Measurements from ENCODE around the gene WDR54. TPM values are rescaled to one million over a fixed set of nuclear protein-coding genes. Genes with fewer than 3 reads are reported as not detected.
A peak's percentile ranks its signal among the peaks of the same experiment; 100 is the strongest.
"Not testable (repeated sequence)": the region's sequence is repeated elsewhere in the genome, so short reads cannot be mapped to it uniquely, and the experiment has no call there.

The WDR54 gene
- total and polyA plus RNA-seq, 5 donors, result 3.4 to 4.5 (median 3.4) TPM

DNA sequence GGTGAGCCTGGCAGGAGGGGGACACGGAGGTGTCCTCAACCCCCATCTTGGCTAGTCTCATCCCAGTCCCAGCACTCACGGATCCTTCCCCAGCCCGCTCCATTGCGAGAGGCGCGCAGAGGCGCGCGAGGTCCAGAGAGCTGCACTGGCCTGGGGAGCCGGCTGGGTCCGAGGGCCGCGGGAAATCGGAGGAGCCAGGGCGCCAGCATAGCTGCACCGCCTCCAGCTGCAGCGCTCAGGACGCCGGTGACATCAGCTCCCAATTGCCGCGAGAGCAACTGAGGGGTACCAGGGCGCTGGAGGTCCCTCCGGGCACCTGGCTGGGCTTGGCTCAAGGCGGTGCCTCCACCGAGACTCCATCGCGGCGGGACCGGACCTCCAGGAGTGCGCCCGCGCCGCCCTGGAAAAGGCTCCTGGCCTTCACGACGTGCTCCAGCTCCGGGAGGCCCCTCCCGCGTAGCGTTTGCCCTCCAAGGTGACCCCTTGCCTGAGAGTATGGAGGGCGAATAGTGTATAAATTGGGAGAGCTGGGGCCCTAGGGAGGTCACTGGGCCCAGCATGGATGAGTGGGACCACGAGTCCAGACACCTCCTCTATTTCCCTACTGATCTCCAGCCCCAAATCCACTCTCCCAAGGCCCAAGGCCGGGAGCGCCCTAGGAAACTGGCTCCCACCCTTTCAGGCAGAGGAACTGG, 14.7 kb downstream of the WDR54 start:
- no peak overlapping the region for H3K27ac ChIP-seq (ENCODE audit: low read length)
- WGBS, result 70% methylated on average over 43 of the region's 43 CpGs
- no peaks in the 10 kb centered on the region for H3K9me3 ChIP-seq (ENCODE audit: control insufficient read depth, low read length)

GRCh38 chr2:74436848-74437695, 15.5 kb downstream of the WDR54 start:
- H3K4me3 ChIP-seq (ENCODE audit: low read length), result no peak overlapping the region

More for the DNA sequence above, 14.7 kb downstream of the WDR54 start:
- intact Hi-C loops (cut with DNase I), result no loop called here
- ATAC-seq (no peak), DNase-seq (peak in 1 of 3 donors; percentile 53)
- Histone ChIP-seq H3K4me1 (ENCODE audit: control insufficient read depth, insufficient read depth, low read length) (peaks cover 2% of the 10 kb centered on the region), H3K27me3 (ENCODE audit: control insufficient read depth, insufficient read depth) (no peaks in the 10 kb centered on the region), H3K4me3 (ENCODE audit: low read length) (no peak overlapping the region)

DNA sequence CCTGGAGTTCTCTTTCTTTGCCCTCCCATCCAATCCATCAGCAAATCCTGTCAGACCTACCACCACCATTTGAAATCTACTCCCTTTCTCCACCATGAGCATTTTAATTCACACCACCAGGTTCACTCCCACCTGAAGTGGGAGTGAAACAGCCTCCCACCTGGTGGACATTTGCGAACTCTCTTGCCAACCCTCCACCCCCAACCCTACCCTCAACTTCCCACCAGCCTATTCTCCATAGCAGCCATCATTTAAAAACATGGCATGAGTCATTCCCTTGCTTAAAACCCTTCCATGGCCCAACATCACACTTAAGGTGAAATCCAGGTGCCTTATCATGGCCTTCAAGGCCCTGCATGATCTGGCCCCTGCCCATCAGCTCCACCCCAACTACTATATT, 16.7 kb downstream of the WDR54 start:
- DNase-seq, result no peak
- WGBS, result 95% methylated on average over 1 of the region's 1 CpG
- Histone ChIP-seq H3K9me3 (ENCODE audit: control insufficient read depth, low read length) (no peaks in the 10 kb centered on the region), H3K4me3 (ENCODE audit: low read length) (no peak overlapping the region), H3K27me3 (ENCODE audit: control insufficient read depth, insufficient read depth) (no peaks in the 10 kb centered on the region), H3K27ac (ENCODE audit: low read length) (no peak overlapping the region), H3K4me1 (ENCODE audit: control insufficient read depth, insufficient read depth, low read length) (peaks cover 2% of the 10 kb centered on the region)
- intact Hi-C loops (cut with DNase I), result no loop called here
- no peak for ATAC-seq

More at GRCh38 chr2:74436848-74437695, 15.5 kb downstream of the WDR54 start:
- intact Hi-C loops (cut with DNase I), result no loop called here
- DNase-seq, result peak in 1 of 3 donors; percentile 41
- Histone ChIP-seq H3K27ac (ENCODE audit: low read length) (no peak overlapping the region), H3K4me1 (ENCODE audit: control insufficient read depth, insufficient read depth, low read length) (peaks cover 2% of the 10 kb centered on the region), H3K27me3 (ENCODE audit: control insufficient read depth, insufficient read depth) (no peaks in the 10 kb centered on the region), H3K9me3 (ENCODE audit: control insufficient read depth, low read length) (no peaks in the 10 kb centered on the region)
- 65% methylated on average over 6 of the region's 6 CpGs for WGBS
- ATAC-seq, result no peak

DNA sequence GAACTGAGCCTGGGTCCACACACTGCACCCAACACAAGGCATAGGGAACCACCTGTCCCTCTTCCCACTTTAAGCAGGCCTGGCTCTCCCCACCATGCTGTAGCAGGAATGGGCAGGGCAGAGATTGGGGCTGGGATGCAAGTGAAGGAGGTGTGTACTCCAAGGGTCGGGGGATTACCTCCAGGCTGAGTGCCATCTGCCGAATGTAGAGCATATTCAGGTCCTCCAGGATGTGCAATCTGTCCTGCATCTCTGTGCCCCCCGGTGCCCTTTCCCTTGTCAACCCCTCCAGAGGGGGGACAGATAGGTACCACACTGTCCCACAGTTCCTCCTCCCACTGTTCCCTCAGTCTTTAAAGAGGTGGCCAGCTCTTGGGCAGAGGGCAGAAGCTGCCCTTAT, 17.8 kb downstream of the WDR54 start:
- ATAC-seq (no peak), DNase-seq (peak in 1 of 3 donors; percentile 51)
- WGBS, result 18% methylated on average over 3 of the region's 3 CpGs
- Histone ChIP-seq H3K27me3 (ENCODE audit: control insufficient read depth, insufficient read depth) (no peaks in the 10 kb centered on the region), H3K4me3 (ENCODE audit: low read length) (peak overlapping the region; percentile 16), H3K27ac (ENCODE audit: low read length) (peak overlapping the region; percentile 18), H3K9me3 (ENCODE audit: control insufficient read depth, low read length) (no peaks in the 10 kb centered on the region), H3K4me1 (ENCODE audit: control insufficient read depth, insufficient read depth, low read length) (peaks cover 2% of the 10 kb centered on the region)
- intact Hi-C loops (cut with DNase I), result no loop called here

DNA sequence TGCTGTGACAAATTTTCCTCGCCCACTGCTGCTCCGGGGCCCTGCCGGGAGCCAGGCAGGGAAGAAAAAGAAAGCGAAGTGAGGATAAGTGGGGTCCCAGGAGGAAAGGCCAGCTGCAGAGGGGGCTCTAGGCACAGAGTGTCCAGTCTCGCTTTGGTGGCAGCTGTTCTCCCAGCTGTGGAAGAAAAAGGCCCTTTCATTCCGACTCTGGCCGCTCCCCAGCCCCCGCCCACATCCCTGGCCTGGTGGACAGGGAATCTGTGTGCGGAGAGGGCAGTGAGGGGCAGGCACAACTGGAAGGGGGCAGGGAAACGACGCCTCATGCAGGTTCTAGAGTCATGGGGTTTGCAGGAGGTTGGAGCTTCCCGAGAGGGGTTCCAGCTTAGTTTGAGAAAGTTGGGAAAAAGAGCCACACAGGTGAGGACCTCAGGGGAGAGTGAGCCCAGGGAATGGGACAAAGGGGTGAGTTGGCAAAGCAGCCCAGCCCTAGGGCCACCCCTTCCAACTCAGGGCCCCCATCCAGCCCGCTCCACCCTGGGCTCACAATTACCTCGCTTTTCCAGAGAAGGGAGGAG, 18.4 kb downstream of the WDR54 start:
- ATAC-seq, result peak; percentile 71 to 75
- Histone ChIP-seq H3K4me3 (ENCODE audit: low read length) (peak overlapping the region; percentile 16), H3K9me3 (ENCODE audit: control insufficient read depth, low read length) (no peaks in the 10 kb centered on the region), H3K4me1 (ENCODE audit: control insufficient read depth, insufficient read depth, low read length) (peaks cover 2% of the 10 kb centered on the region), H3K27me3 (ENCODE audit: control insufficient read depth, insufficient read depth) (no peaks in the 10 kb centered on the region), H3K27ac (ENCODE audit: low read length) (peak overlapping the region; percentile 89)
- 6% methylated on average over 14 of the region's 14 CpGs for WGBS
- intact Hi-C loops (cut with DNase I), result no loop called here
- peak; percentile 91 to 95 (median 95) for DNase-seq

- 7% methylated on average over 45 of the region's 45 CpGs for WGBS
- intact Hi-C loops (cut with DNase I), result no loop called here
- peaks cover 2% of the 10 kb centered on the region for H3K4me1 ChIP-seq (ENCODE audit: control insufficient read depth, insufficient read depth, low read length)
Measured at GRCh38 chr2:74440378-74441169, 19.0 kb downstream of the WDR54 start.

GRCh38 chr2:74441170-74441689, 19.7 kb downstream of the WDR54 start:
- peaks cover 2% of the 10 kb centered on the region for H3K4me1 ChIP-seq (ENCODE audit: control insufficient read depth, insufficient read depth, low read length)
- no peaks in the 10 kb centered on the region for H3K9me3 ChIP-seq (ENCODE audit: control insufficient read depth, low read length)
- DNase-seq, result peak in 1 of 3 donors; percentile 73
- WGBS, result 21% methylated on average over 33 of the region's 33 CpGs
- ATAC-seq, result peak; percentile 2 to 3
- no peaks in the 10 kb centered on the region for H3K27me3 ChIP-seq (ENCODE audit: control insufficient read depth, insufficient read depth)
- H3K27ac ChIP-seq (ENCODE audit: low read length), result peak overlapping the region; percentile 89
- intact Hi-C loops (cut with DNase I), result no loop called here
- H3K4me3 ChIP-seq (ENCODE audit: low read length), result peak overlapping the region; percentile 16

More at GRCh38 chr2:74440378-74441169, 19.0 kb downstream of the WDR54 start:
- peak overlapping the region; percentile 89 for H3K27ac ChIP-seq (ENCODE audit: low read length)
- no peaks in the 10 kb centered on the region for H3K9me3 ChIP-seq (ENCODE audit: control insufficient read depth, low read length)
- DNase-seq, result peak; percentile 94 to 97 (median 97)
- ATAC-seq, result peak; percentile 95
- H3K27me3 ChIP-seq (ENCODE audit: control insufficient read depth, insufficient read depth), result no peaks in the 10 kb centered on the region
- peak overlapping the region; percentile 16 for H3K4me3 ChIP-seq (ENCODE audit: low read length)

GRCh38 chr2:74441690-74442482, 20.4 kb downstream of the WDR54 start, which contains the start of gene RTKN:
Gene RTKN (minus strand): TSS chr2:74441937. CDS start chr2:74441816, 121 bp downstream.
- no peaks in the 10 kb centered on the region for H3K27me3 ChIP-seq (ENCODE audit: control insufficient read depth, insufficient read depth)
- intact Hi-C loops (cut with DNase I), result no loop called here
- peaks cover 2% of the 10 kb centered on the region for H3K4me1 ChIP-seq (ENCODE audit: control insufficient read depth, insufficient read depth, low read length)
- H3K9me3 ChIP-seq (ENCODE audit: control insufficient read depth, low read length), result no peaks in the 10 kb centered on the region
- peak within 1 kb of the TSS; percentile 16 for H3K4me3 ChIP-seq (ENCODE audit: low read length)
- WGBS, result 10% methylated on average over 75 of the region's 75 CpGs
- H3K27ac ChIP-seq (ENCODE audit: low read length), result peak within 1 kb of the TSS; percentile 89
- DNase-seq (peak; percentile 60 to 82 (median 82)), ATAC-seq (peak; percentile 3 to 4)

DNA sequence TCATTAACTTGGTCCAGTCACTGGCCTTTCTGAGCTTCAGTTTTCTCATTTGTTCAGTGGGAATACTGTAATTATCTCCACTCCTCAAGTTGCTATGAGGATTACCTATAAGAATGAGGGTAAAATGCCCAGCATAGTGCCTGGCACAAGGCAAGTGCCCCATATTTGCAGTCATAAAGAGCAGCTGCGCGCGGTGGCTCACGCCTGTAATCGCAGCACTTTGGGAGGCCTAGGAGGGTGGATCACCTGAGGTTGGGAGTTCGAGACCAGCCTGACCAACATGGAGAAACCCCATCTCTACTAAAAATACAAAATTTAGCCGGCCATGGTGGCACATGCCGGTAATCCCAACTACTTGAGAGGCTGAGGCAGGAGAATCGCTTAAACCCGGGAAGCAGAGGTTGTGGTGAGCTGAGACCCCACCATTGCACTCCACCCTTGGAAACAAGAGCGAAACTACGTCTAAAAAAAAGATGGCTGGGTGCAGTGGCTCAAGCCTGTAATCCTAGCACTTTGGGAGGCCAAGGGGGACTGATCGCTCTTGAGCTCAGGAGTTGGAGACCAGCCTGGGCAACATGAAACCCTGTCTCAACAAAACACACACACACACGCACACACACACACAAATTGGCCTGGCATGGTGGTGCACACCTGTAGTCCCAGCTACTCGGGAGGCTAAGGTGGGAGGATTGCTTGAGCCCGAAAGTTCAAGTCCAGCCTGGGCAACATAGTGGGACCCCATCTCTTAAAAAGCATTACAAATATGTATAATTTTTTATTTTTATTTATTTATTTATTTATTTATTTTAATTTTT, 21.2 kb downstream of the WDR54 start:
- H3K9me3 ChIP-seq (ENCODE audit: control insufficient read depth, low read length); H3K27me3 ChIP-seq (ENCODE audit: control insufficient read depth, insufficient read depth); H3K27ac ChIP-seq (ENCODE audit: low read length); intact Hi-C loops (cut with DNase I); ATAC-seq; H3K4me1 ChIP-seq (ENCODE audit: control insufficient read depth, insufficient read depth, low read length); DNase-seq: not testable (repeated sequence)
- 93% methylated on average over 16 of the region's 16 CpGs for WGBS
- peak overlapping the region; percentile 16 for H3K4me3 ChIP-seq (ENCODE audit: low read length)

Data from right cardiac atrium (tissue), 5 donors.